ENCODE results near the gene OGT. TPM values are rescaled to one million over a fixed set of nuclear protein-coding genes. Genes with fewer than 3 reads are reported as not detected.
"Not testable (repeated sequence)": the region's sequence is repeated elsewhere in the genome, so short reads cannot be mapped to it uniquely, and the experiment has no call there.

OGT gene
- total RNA-seq, 1 experiment from 2014 or later: 211 TPM

GRCh38 chrX:71581210-71581609 is 48.3 kb downstream of the OGT start:
- BruUV-seq (replicated peaks): no TSS peak
- POLR2A ChIA-PET: no interaction called here
- TF ChIP-seq, protein P1, sequence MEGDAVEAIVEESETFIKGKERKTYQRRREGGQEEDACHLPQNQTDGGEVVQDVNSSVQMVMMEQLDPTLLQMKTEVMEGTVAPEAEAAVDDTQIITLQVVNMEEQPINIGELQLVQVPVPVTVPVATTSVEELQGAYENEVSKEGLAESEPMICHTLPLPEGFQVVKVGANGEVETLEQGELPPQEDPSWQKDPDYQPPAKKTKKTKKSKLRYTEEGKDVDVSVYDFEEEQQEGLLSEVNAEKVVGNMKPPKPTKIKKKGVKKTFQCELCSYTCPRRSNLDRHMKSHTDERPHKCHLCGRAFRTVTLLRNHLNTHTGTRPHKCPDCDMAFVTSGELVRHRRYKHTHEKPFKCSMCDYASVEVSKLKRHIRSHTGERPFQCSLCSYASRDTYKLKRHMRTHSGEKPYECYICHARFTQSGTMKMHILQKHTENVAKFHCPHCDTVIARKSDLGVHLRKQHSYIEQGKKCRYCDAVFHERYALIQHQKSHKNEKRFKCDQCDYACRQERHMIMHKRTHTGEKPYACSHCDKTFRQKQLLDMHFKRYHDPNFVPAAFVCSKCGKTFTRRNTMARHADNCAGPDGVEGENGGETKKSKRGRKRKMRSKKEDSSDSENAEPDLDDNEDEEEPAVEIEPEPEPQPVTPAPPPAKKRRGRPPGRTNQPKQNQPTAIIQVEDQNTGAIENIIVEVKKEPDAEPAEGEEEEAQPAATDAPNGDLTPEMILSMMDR (IDR thresholded peaks at IDR 0.05; ENCODE audit: insufficient read depth in 1 of 2, low read depth in 1 of 2, low read length in 1 of 2, severe bottlenecking in 1 of 2, unreplicated experiment in 1 of 2): no peak
- Mint-ChIP-seq H3K4me3 (ENCODE audit: unreplicated experiment) (no peak overlapping the region), H3K9me3 (ENCODE audit: unreplicated experiment) (no peaks in the 10 kb centered on the region), H3K27me3 (ENCODE audit: insufficient read depth, unreplicated experiment) (no peaks in the 10 kb centered on the region), H3K36me3 (ENCODE audit: insufficient read depth, unreplicated experiment) (peaks cover 68% of the 10 kb centered on the region), H3K4me1 (ENCODE audit: low read depth, unreplicated experiment) (peaks cover 5% of the 10 kb centered on the region), H3K27ac (ENCODE audit: unreplicated experiment) (no peak overlapping the region)
- no peak for DNase-seq
- CTCF ChIA-PET: no interaction called here
- no peaks in the 10 kb centered on the region for H3K4me1 ChIP-seq
- no peaks in the 10 kb centered on the region for H3K36me3 ChIP-seq (ENCODE audit: control insufficient read depth, insufficient read depth, low read length)
- no peak overlapping the region for H3K4me3 ChIP-seq (ENCODE audit: low read depth, low read length)
- intact Hi-C loops (cut with micrococcal nuclease; ENCODE audit: unreplicated experiment): no loop called here
- no peaks in the 10 kb centered on the region for H3K9me3 ChIP-seq
- H3K27me3 ChIP-seq (replicated peaks; ENCODE audit: control insufficient read depth, insufficient read depth, low read length): no peaks in the 10 kb centered on the region

GRCh38 chrX:71586929-71587328 is 54.0 kb downstream of the OGT start:
- Mint-ChIP-seq H3K4me1 (ENCODE audit: low read depth, unreplicated experiment) (peaks cover 16% of the 10 kb centered on the region), H3K36me3 (ENCODE audit: insufficient read depth, unreplicated experiment) (peaks cover 26% of the 10 kb centered on the region), H3K27ac (ENCODE audit: unreplicated experiment) (no peak overlapping the region), H3K9me3 (ENCODE audit: unreplicated experiment) (no peaks in the 10 kb centered on the region), H3K27me3 (ENCODE audit: insufficient read depth, unreplicated experiment) (no peaks in the 10 kb centered on the region), H3K4me3 (ENCODE audit: unreplicated experiment) (no peak overlapping the region)
- H3K4me1 ChIP-seq: 0 out of 2 replicates have a peak, but pooled peaks cover 4% of the 10 kb centered on the region
- no peaks in the 10 kb centered on the region for H3K27me3 ChIP-seq (replicated peaks; ENCODE audit: control insufficient read depth, insufficient read depth, low read length)
- POLR2A ChIA-PET: no interaction called here
- TF ChIP-seq, protein P1 (IDR thresholded peaks at IDR 0.05; ENCODE audit: insufficient read depth in 1 of 2, low read depth in 1 of 2, low read length in 1 of 2, severe bottlenecking in 1 of 2, unreplicated experiment in 1 of 2): no peak
- H3K9me3 ChIP-seq: no peaks in the 10 kb centered on the region
- no peak for DNase-seq
- no peak overlapping the region for H3K4me3 ChIP-seq (ENCODE audit: low read depth, low read length)
- no TSS peak for BruUV-seq (replicated peaks)
- intact Hi-C loops (cut with micrococcal nuclease; ENCODE audit: unreplicated experiment): no loop called here
- CTCF ChIA-PET: no interaction called here
- no peaks in the 10 kb centered on the region for H3K36me3 ChIP-seq (ENCODE audit: control insufficient read depth, insufficient read depth, low read length)

DNA sequence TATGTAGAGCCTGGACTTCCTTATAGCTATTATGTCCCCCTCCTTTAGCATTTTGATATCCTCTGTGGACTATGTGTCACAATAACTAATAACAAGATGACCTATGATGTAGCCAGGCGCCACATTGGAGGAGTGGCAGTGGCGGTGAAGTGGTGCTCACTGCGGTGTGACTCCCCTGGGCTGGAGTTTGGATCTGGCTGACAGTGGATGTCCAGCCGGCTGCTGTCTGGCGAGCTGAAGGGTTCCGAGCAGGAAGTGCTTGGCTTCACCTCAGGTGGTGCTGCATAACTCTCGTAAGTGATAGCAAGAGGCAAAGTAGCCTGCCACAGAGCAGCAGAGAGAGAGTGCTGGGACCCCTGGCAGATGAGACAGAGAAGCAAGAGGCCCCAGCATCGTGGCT is 60.3 kb downstream of the OGT start:
- H3K4me3 ChIP-seq (ENCODE audit: low read depth, low read length); H3K9me3 ChIP-seq; H3K27ac Mint-ChIP-seq (ENCODE audit: unreplicated experiment); POLR2A ChIA-PET; H3K4me3 Mint-ChIP-seq (ENCODE audit: unreplicated experiment); H3K9me3 Mint-ChIP-seq (ENCODE audit: unreplicated experiment); H3K4me1 Mint-ChIP-seq (ENCODE audit: low read depth, unreplicated experiment); intact Hi-C loops (cut with micrococcal nuclease; ENCODE audit: unreplicated experiment); DNase-seq; H3K36me3 Mint-ChIP-seq (ENCODE audit: insufficient read depth, unreplicated experiment); H3K4me1 ChIP-seq; H3K27me3 Mint-ChIP-seq (ENCODE audit: insufficient read depth, unreplicated experiment); BruUV-seq (replicated peaks); H3K27me3 ChIP-seq (replicated peaks; ENCODE audit: control insufficient read depth, insufficient read depth, low read length); H3K36me3 ChIP-seq (ENCODE audit: control insufficient read depth, insufficient read depth, low read length): not testable (repeated sequence)
- CTCF ChIA-PET: interaction anchor here (0.5 kb wide), 1 partner anchor 44 kb away, joined by 3 read pairs; no protein-coding TSS in a partner anchor

GRCh38 chrX:71599965-71600364 is 67.1 kb downstream of the OGT start:
- no TSS peak for BruUV-seq (replicated peaks)
- Mint-ChIP-seq H3K4me3 (ENCODE audit: unreplicated experiment) (no peak overlapping the region), H3K36me3 (ENCODE audit: insufficient read depth, unreplicated experiment) (peaks cover 26% of the 10 kb centered on the region), H3K4me1 (ENCODE audit: low read depth, unreplicated experiment) (no peaks in the 10 kb centered on the region), H3K9me3 (ENCODE audit: unreplicated experiment) (no peaks in the 10 kb centered on the region), H3K27me3 (ENCODE audit: insufficient read depth, unreplicated experiment) (no peaks in the 10 kb centered on the region), H3K27ac (ENCODE audit: unreplicated experiment) (no peak overlapping the region)
- Histone ChIP-seq H3K4me3 (ENCODE audit: low read depth, low read length) (no peak overlapping the region), H3K36me3 (ENCODE audit: control insufficient read depth, insufficient read depth, low read length) (no peaks in the 10 kb centered on the region), H3K27me3 (replicated peaks; ENCODE audit: control insufficient read depth, insufficient read depth, low read length) (no peaks in the 10 kb centered on the region), H3K9me3 (no peaks in the 10 kb centered on the region), H3K4me1 (no peaks in the 10 kb centered on the region)
- TF ChIP-seq, protein P1 (IDR thresholded peaks at IDR 0.05; ENCODE audit: insufficient read depth in 1 of 2, low read depth in 1 of 2, low read length in 1 of 2, severe bottlenecking in 1 of 2, unreplicated experiment in 1 of 2): no peak
- intact Hi-C loops (cut with micrococcal nuclease; ENCODE audit: unreplicated experiment): no loop called here
- DNase-seq: no peak
- ChIA-PET POLR2A (no interaction called here), CTCF (no interaction called here)
